DMS53 treated with DMSO at 0.1 percent for 48 hours (cell line): ENCODE measurements around the gene CACNA1D.
"Not testable (repeated sequence)": the region's sequence is repeated elsewhere in the genome, so short reads cannot be mapped to it uniquely, and the experiment has no call there.

Experiments used
- DNase-seq: peaks from one replicate; lab custom pipeline; 2025; ENCODE audit not compliant: unreplicated experiment; lab: John Stamatoyannopoulos, UW

Gene CACNA1D

DNA sequence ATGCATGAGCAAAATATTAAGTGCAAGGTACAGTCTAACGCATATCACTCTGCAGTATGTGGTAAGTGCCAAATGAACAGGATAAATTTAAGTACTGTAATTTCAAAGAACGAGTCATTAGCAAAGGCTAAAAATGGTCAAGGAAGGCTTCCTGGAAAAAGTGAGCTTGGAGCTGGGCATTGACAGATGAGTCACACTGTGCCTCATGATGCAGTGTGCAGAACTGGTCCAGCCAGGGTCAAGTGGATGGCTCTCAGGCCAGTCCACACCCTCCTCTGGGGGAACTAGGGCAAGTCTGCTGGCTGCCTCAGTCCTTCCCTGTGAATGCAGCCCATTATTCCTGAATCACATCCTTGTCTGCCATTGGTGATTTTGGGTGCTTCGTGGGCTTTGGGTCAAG lies 76.3 kb downstream of the CACNA1D start:
- DNase-seq: peak; percentile 3

DNA sequence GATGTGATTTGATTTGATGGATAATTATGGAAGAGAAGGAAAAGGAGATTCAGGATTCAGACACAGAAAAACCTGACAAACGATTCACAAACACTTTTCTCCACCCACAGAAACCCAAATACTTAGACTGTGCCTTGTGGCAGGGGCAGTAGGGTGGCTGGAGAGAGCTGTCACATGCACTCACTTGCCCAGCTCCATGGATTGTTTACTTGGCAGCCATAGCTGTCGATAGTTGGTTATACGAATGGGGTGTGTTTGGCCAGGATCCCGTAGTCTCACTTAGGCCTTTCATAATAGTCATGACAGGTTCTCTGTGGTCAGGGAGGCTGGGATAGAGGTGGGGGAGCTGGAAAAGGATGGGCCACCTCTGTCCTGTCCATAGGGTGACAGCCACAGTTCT lies 76.9 kb downstream of the CACNA1D start:
- DNase-seq: no peak

- DNase-seq: not testable (repeated sequence)
These were observed 77.8 kb downstream of the CACNA1D start for GRCh38 chr3:53572184-53572583.

GRCh38 chr3:53577506-53577905 lies 83.1 kb downstream of the CACNA1D start:
- no peak for DNase-seq

- DNase-seq: no peak
These were observed 85.2 kb downstream of the CACNA1D start for GRCh38 chr3:53579636-53580035.

DNA sequence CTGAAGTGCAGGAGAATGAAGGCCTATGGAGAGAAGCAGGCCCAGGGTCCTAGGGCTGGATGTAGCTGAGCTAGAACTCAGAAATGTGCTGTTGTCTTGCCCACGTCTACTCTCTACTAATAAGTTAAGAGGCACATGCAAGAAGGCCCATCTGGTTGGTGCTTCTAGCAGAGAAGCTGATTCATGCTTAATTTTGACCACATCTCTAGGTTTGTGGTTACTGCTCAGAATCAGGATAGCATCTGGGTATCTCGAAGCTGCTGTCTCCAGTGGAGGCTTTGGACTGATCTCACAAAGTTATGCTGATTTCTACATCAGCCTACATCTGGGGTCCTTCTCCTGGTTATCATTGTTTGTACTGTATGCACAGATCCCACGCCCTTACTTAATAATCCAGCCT lies 87.3 kb downstream of the CACNA1D start:
- no peak for DNase-seq

DNA sequence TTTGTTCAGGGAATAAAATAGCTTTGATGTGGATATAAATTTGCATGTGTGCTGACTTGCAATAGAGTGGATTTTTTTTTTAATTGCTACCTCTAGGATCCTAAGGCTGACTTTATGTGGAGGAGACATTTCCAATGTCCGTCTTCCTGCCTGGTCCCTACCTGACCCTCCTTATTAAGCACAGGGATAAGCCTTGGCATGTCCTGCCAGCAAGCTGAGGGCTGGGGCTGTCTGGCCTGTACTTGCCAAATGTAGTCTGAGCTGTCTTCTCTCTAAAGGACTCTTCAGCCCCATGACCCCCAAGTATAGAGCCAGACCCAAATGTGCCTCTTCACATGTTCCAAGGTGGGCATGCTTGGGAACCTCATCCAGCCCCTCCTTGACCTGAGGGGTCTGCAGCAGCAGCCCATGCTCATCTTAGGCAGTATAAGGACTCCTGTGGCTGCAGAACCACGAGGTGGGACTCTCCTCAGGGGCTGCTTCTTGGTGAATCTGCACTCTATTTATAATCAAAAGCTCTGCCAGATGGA lies 88.8 kb downstream of the CACNA1D start:
- DNase-seq: no peak

GRCh38 chr3:53585049-53585448 lies 90.6 kb downstream of the CACNA1D start:
- DNase-seq: no peak

GRCh38 chr3:53585627-53586026 lies 91.2 kb downstream of the CACNA1D start:
- DNase-seq: no peak

DNA sequence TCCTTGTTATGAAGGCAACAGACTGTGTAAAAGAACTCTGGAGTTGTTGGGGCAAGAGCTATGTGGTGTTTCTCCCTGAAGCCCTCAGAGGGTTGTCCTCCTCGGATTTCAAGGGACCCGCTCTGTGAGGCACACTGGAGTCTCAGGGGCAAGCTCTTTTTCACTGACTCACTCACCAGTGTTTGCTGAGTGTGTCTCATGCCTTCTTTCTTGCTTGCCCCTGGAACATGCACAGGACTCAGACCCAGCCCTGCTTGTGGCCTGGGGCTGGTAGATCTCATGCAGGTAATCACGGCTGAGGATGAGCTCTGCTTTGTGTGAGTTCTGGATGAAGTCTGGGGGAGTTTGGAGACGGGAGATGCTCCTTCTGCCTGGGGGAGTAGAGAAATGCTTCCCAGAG lies 93.7 kb downstream of the CACNA1D start:
- DNase-seq: no peak

- no peak for DNase-seq
These were observed 94.8 kb downstream of the CACNA1D start for GRCh38 chr3:53589201-53589600.

- no peak for DNase-seq
These were observed 95.4 kb downstream of the CACNA1D start for GRCh38 chr3:53589806-53590205.

GRCh38 chr3:53590606-53591005 lies 96.2 kb downstream of the CACNA1D start:
- DNase-seq: no peak

GRCh38 chr3:53591646-53592045 lies 97.2 kb downstream of the CACNA1D start:
- DNase-seq: no peak

DNA sequence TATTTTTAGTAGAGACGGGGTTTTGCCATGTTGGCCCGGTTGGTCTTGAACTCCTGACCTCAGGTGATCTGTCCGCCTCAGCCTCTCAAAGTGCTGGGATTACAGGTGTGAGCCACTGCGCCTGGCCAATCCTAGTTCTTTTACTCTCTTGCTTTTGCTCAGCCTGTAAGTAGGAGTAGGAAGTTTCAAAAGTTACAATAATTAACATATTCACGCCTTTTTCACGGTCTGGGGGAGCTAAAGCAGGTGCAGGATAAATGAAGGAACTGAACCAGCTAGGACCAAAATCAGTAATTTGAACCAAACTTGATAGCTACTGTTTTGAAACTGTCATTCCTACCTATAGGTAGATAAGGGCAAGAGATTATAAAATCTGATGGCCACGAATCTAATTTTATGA lies 98.5 kb downstream of the CACNA1D start:
- no peak for DNase-seq

GRCh38 chr3:53593611-53594010 lies 99.2 kb downstream of the CACNA1D start:
- DNase-seq: no peak

DNA sequence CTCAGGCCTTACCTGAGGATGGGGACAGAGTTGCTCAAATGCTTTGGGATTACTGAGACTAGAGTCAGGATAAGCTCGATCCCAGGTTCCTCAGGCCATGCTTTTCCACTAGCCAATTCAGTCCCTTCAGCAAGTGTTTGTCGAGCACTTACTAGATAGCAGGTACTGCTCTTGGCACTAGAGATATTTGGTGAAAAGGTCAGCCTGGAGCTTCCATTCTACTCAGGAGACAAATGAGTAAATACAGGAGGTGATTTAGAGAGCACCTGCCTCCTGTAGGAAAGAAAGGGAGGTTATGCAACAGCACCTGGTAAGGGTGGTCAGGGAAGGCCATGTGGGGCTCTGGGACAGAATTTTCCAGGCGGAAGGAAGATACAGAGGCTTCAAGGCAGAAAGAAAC lies 99.9 kb downstream of the CACNA1D start:
- no peak for DNase-seq

GRCh38 chr3:53595660-53596059 lies 101.2 kb downstream of the CACNA1D start:
- no peak for DNase-seq

DNA sequence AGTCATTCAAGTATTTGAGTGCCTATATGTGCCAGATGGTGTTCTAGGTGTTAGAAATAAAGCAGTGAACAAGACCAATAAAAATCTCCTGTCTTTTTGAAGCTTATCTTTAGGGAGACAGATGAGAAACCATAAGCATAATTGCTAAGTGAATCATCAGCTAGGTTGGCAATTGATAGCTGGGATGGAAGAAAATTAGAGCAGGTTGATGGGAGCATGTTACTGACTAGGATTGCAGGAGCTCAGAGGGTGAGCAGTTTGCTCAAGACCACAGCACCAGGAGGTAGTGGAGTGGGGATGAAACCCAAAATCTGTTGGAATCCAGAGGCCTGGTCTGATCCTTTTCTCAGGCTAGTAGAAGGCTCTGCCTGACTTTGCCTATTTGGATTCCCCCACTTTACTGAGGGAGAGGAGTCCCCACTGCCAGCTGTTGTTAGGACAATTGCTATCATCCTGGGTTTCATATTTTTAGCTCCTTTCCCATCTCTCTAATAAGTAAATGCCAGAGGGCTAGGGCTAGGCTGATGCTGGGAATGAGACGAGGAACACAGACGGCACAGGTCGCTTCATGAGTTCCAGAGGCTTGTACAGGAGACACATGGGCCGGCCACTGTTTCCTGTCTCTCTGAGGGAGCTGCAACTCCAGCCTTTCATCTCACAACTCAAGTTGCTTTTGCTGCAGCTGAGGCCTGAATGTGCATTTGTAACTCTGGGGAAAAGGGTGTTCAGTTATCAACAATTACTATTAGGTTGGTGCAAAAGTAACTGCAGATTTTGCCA lies 102.9 kb downstream of the CACNA1D start:
- no peak for DNase-seq

DNA sequence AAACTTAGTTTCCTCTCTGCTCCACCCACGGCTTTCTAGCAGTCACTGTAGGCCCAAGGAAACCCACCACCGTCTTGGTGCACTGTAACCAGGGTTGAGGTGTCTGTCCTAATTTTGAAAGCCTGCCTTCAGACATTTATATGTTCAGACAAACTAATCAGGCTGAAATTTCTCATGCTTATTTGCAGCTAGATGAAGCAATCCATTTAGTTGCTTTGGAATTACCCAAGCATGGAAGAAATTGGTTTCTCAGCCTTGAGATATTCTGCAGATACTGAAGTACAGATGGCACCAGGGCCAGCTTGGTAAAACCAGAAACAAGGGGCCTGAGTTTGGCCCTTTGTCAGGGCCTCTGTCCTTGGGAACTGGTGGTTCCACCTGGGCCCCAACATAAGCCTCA lies 105.4 kb downstream of the CACNA1D start:
- DNase-seq: no peak

DNA sequence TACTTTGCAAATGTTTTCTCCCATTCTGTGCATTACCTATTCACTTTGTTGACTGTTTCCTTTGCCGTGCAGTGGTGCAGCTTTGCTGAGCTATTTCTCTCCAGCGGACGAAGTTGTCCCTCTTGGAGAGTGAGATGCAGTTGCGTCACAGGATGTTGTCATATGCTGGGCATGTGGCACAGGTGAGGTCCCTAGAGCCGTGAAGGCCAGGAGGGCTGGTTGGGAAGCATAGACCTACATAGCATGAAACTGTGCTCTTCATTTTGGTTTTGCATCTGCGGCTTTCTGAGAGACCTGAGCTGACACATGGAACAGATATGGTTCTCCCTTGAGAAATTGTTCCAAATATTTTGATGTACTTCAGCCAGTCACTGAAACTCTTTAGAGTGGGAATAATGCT lies 108.5 kb downstream of the CACNA1D start:
- no peak for DNase-seq

DNA sequence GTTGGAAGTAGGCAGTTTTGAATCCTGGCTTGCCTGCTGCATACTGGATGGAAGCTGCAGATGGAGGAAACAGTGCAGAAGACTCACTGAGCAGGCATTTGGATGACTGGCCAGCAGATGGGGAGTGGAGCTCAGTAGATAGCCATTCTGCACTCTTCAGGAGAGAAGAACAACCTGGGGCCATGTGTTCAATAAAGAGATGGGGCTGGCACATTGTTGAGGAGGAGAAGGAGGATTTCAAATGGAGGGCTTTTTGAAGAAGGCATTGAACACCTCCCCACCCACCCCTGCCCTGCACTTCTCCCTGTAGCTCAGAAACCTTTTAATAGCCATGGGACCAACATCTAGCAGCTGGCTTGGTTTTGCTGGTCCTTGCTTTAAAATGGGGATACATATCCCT lies 109.8 kb downstream of the CACNA1D start:
- no peak for DNase-seq

GRCh38 chr3:53606793-53607192 lies 112.4 kb downstream of the CACNA1D start:
- DNase-seq: no peak
